GM12878 (cell line): Measurements from ENCODE around the gene RAF1. TPM values are rescaled to one million over a fixed set of nuclear protein-coding genes. Genes with fewer than 3 reads are reported as not detected.
A peak's percentile ranks its signal among the peaks of the same experiment; 100 is the strongest.

Experiments
- ATAC-seq: fragments of 200-7000 bp; cut with Tn5 transposase; 3 replicates; pipeline ENCODE4 v1.9.1; 2020; ENCODE audit warnings: mild to moderate bottlenecking, moderate library complexity
- BruUV-seq: library from RNA; stranded (reverse); fragments of 400-500 nt; replicated peaks from 2 replicates; lab custom pipeline; 2021; lab: Mats Ljungman, UMichigan
- CTCF ChIA-PET: fragments of 300-600 bp; sonication (Branson Sonifier 250); formaldehyde crosslinking; extraction: SDS; loops from one replicate; lab custom pipeline; 2021; ENCODE audit warnings: inconsistent platforms; lab: Yijun Ruan, JAX
- POLR2A ChIA-PET: fragments of 350-600 bp; formaldehyde crosslinking; extraction: SDS; loops from one replicate; lab custom pipeline; 2021; ENCODE audit warnings: inconsistent platforms; lab: Charles Lee
- RAD21 ChIA-PET: fragments of 300-600 bp; sonication (Branson Sonifier 250); formaldehyde crosslinking; loops from one replicate; lab custom pipeline; 2023; ENCODE audit warnings: antibody characterized with exemption; ENCODE audit not compliant: unreplicated experiment; lab: Charles Lee
- SMC1A ChIA-PET: fragments of 300-600 bp; sonication (Branson Sonifier 250); formaldehyde crosslinking; loops from one replicate; lab custom pipeline; 2023; ENCODE audit not compliant: unreplicated experiment, uncharacterized antibody; lab: Charles Lee
- DNase-seq: peaks from one replicate; pipeline ENCODE4 v3.0.0-alpha.2; 2011; ENCODE audit warnings: low read depth, low spot score
- FAIRE-seq: peaks from 3 replicates; lab custom pipeline; 2011; peaks lifted over from hg19 to GRCh38; lab: Jason Lieb, UNC
- H2AFZ ChIP-seq: 2 replicates; pipeline ENCODE4 v1.6.0; 2011; ENCODE audit warnings: low read depth, low read length, control low read depth; ENCODE audit not compliant: control insufficient read depth
- H3K27ac ChIP-seq: 2 replicates; pipeline ENCODE4 v1.5.1; 2011; ENCODE audit warnings: control low read depth; ENCODE audit not compliant: control insufficient read depth, insufficient read depth
- H3K27me3 ChIP-seq, 2 experiments: replicated peaks in 1 of 2; 2 replicates each; pipeline versions ENCODE4 v1.6.0 to v1.6.1; 2011; ENCODE audit warnings: low read length in 1 of 2; ENCODE audit not compliant: control insufficient read depth in 2 of 2, insufficient read depth in 2 of 2
- H3K36me3 ChIP-seq, 2 experiments: 2 replicates each; pipeline ENCODE4 v1.5.1; 2011; ENCODE audit warnings: low read length in 1 of 2; ENCODE audit not compliant: control insufficient read depth in 2 of 2, insufficient read depth in 2 of 2
- H3K4me1 ChIP-seq: 2 replicates; pipeline ENCODE4 v1.6.1; 2011; ENCODE audit warnings: mild to moderate bottlenecking, low read length, moderate library complexity, mixed read lengths; ENCODE audit not compliant: control insufficient read depth, insufficient read depth
- H3K4me2 ChIP-seq: 2 replicates; pipeline ENCODE4 v1.6.0; 2011; ENCODE audit warnings: control low read depth; ENCODE audit not compliant: control insufficient read depth, insufficient read depth
- H3K4me3 ChIP-seq: fragments of 200-600 bp; sonication (generic); 2 replicates; pipeline ENCODE4 v1.5.1; 2016
- H3K79me2 ChIP-seq: 2 replicates; pipeline ENCODE4 v1.6.0; 2011; ENCODE audit warnings: low read length; ENCODE audit not compliant: control insufficient read depth, insufficient read depth
- H3K9ac ChIP-seq: 2 replicates; pipeline ENCODE4 v1.8.0; 2011; ENCODE audit warnings: low read length, control low read depth, mixed read lengths; ENCODE audit not compliant: control insufficient read depth, insufficient read depth
- H3K9me3 ChIP-seq: replicated peaks from 3 replicates; pipeline ENCODE4 v1.5.1; 2011; ENCODE audit warnings: mild to moderate bottlenecking, low read length; ENCODE audit not compliant: control insufficient read depth, insufficient read depth
- H4K20me1 ChIP-seq: 2 replicates; pipeline ENCODE4 v1.6.0; 2011; ENCODE audit not compliant: control insufficient read depth, insufficient read depth
- CBFB ChIP-seq: IDR thresholded peaks from 2 replicates; pipeline ENCODE4 v1.6.1; 2016; ENCODE audit warnings: antibody characterized with exemption, low read depth
- CBX3 ChIP-seq: fragments of 200-600 bp; sonication (generic); IDR thresholded peaks from 2 replicates; pipeline ENCODE4 v1.6.1; 2016; ENCODE audit warnings: low read depth, borderline replicate concordance
- CEBPB ChIP-seq, 2 experiments: fragments of 150-350 bp in 1 of 2; IDR thresholded peaks; 2 replicates each; pipeline ENCODE4 v1.6.1; 2012 to 2014; ENCODE audit warnings: low read depth in 2 of 2, low read length in 2 of 2, borderline replicate concordance in 1 of 2, inconsistent platforms in 1 of 2
- CHD4 ChIP-seq: fragments of 200-600 bp; sonication (generic); IDR thresholded peaks from 2 replicates; pipeline ENCODE4 v1.6.1; 2016; ENCODE audit warnings: mild to moderate bottlenecking
- EGR1 ChIP-seq, 2 experiments: IDR thresholded peaks; 1 replicate in 1 of 2; 2 replicates in 1 of 2; pipeline ENCODE4 v1.6.1; 2011 to 2012; ENCODE audit warnings: low read depth in 2 of 2, low read length in 2 of 2, borderline replicate concordance in 1 of 2, mild to moderate bottlenecking in 1 of 2, moderate library complexity in 1 of 2
- EZH2 ChIP-seq: IDR thresholded peaks from 2 replicates; pipeline ENCODE4 v1.6.1; 2012; ENCODE audit warnings: low read depth, mild to moderate bottlenecking, control low read depth, inconsistent platforms, low read length, borderline replicate concordance; ENCODE audit not compliant: control insufficient read depth
- GATAD2B ChIP-seq: fragments of 450-650 bp; conservative IDR thresholded peaks from 2 replicates; pipeline ENCODE4 v1.6.1; 2017; ENCODE audit warnings: low read depth, mild to moderate bottlenecking, moderate library complexity
- HDAC2 ChIP-seq: fragments of 200-600 bp; sonication (generic); IDR thresholded peaks from 2 replicates; pipeline ENCODE4 v1.6.1; 2017
- IKZF2 ChIP-seq, 2 experiments: fragments of 450-650 bp; IDR thresholded peaks; 2 replicates each; pipeline ENCODE4 v1.6.1; 2017; ENCODE audit warnings: mild to moderate bottlenecking in 2 of 2, moderate library complexity in 2 of 2
- JUNB ChIP-seq: IDR thresholded peaks from 2 replicates; pipeline ENCODE4 v1.6.1; 2016; ENCODE audit warnings: antibody characterized with exemption, mild to moderate bottlenecking
- KAT2A ChIP-seq: conservative IDR thresholded peaks from 2 replicates; pipeline ENCODE4 v1.6.1; 2011; ENCODE audit warnings: low read depth, low read length; ENCODE audit not compliant: control insufficient read depth
- KLF5 ChIP-seq: fragments of 450-650 bp; IDR thresholded peaks from 2 replicates; pipeline ENCODE4 v1.6.1; 2014; ENCODE audit warnings: mild to moderate bottlenecking; ENCODE audit not compliant: partially characterized antibody
- MXI1 ChIP-seq: fragments of 150-350 bp; IDR thresholded peaks from 2 replicates; pipeline ENCODE4 v1.6.1; 2011; ENCODE audit warnings: low read depth, mild to moderate bottlenecking, inconsistent platforms, low read length, improper control_type of control experiment
- NR2C2 ChIP-seq: IDR thresholded peaks from 2 replicates; pipeline ENCODE4 v1.6.1; 2011; ENCODE audit warnings: borderline replicate concordance, low read depth; ENCODE audit not compliant: control insufficient read depth, insufficient read length
- PML ChIP-seq: IDR thresholded peaks from 2 replicates; pipeline ENCODE4 v1.6.1; 2012; ENCODE audit warnings: low read length, inconsistent platforms
- RAD21 ChIP-seq: IDR thresholded peaks from 2 replicates; pipeline ENCODE4 v1.6.1; 2011; ENCODE audit warnings: mild to moderate bottlenecking, low read depth, low read length, moderate library complexity; ENCODE audit not compliant: insufficient read depth
- SRF ChIP-seq, 2 experiments: IDR thresholded peaks; 2 replicates each; pipeline ENCODE4 v1.6.1; 2011; ENCODE audit warnings: low read depth in 2 of 2, low read length in 2 of 2, mild to moderate bottlenecking in 1 of 2, moderate library complexity in 1 of 2
- TCF3 ChIP-seq: IDR thresholded peaks from 2 replicates; pipeline ENCODE4 v1.6.1; 2012; ENCODE audit warnings: low read depth, mild to moderate bottlenecking, low read length, borderline replicate concordance; ENCODE audit not compliant: insufficient read depth
- WRNIP1 ChIP-seq: IDR thresholded peaks from 2 replicates; pipeline ENCODE4 v1.6.1; 2011; ENCODE audit warnings: low read depth, low read length, improper control_type of control experiment, borderline replicate concordance
- YY1 ChIP-seq: IDR thresholded peaks from 2 replicates; pipeline ENCODE4 v1.6.1; 2011; ENCODE audit warnings: low read depth, mild to moderate bottlenecking, low read length
- WGBS: methylation state at CpG from one replicate; pipeline ENCODE4 v1.1.6; 2016; ENCODE audit warnings: low lambda C conversion rate; ENCODE audit not compliant: insufficient replicate concordance, insufficient coverage; ENCODE audit errors: missing lambda C conversion rate; 5-methylcytosine and 5-hydroxymethylcytosine counted together
- in situ Hi-C: fragments of 300-500 bp; cut with MboI; formaldehyde crosslinking; loops from 9 replicates; pipeline ENCODE4 v1.14.3; 2018; ENCODE audit warnings: mixed read lengths
- intact Hi-C: fragments of 100-400 bp; cut with micrococcal nuclease; formaldehyde crosslinking; loops from one replicate; pipeline ENCODE4 v1.14.2; 2022; ENCODE audit not compliant: unreplicated experiment
- polyA plus RNA-seq, 11 experiments: library from polyadenylated mRNA; depleted of rRNA in 4 of 11; unstranded in 6 of 11; stranded (reverse) in 5 of 11; fragments of >200 nt; fragmentation: Nextera tagmentation in 4 of 11; fragmentation: Illumina TruSeq in 1 of 11; extraction: Ambion mirVana in 4 of 11; extraction: Trizol in 1 of 11; gene quantifications; 1 replicate in 1 of 11; 2 replicates in 10 of 11; pipeline versions ENCODE4 v1.2.1 to v1.2.3, GENCODE V29; 2011 to 2016; ENCODE audit warnings: inconsistent platforms in 2 of 11, missing spikeins in 2 of 11, low read depth in 1 of 11
- total RNA-seq, 4 experiments: library from RNA; depleted of rRNA in 3 of 4; stranded (reverse); fragments of >200 nt in 3 of 4; fragmentation: Illumina TruSeq in 1 of 4; extraction: Trizol in 1 of 4; gene quantifications; 2 replicates each; pipeline versions ENCODE4 v1.2.1 to v1.2.3, GENCODE V29; 2013 to 2021
- TF ChIP-seq, protein P1 (sequence below): fragments of 450-650 bp; IDR thresholded peaks from 2 replicates; pipeline ENCODE4 v1.6.1; 2017; ENCODE audit warnings: borderline replicate concordance
- TF ChIP-seq, protein P2 (sequence below): fragments of 150-350 bp; IDR thresholded peaks from 2 replicates; pipeline ENCODE4 v1.6.1; 2014; ENCODE audit warnings: mild to moderate bottlenecking, low read depth, low read length

Gene RAF1
- total and polyA plus RNA-seq, 10 of the 15 experiments (the other 5 are each of a cell fraction or from before 2014, with no cell fraction given), result 20.4 to 151 (median 77.8) TPM

DNA sequence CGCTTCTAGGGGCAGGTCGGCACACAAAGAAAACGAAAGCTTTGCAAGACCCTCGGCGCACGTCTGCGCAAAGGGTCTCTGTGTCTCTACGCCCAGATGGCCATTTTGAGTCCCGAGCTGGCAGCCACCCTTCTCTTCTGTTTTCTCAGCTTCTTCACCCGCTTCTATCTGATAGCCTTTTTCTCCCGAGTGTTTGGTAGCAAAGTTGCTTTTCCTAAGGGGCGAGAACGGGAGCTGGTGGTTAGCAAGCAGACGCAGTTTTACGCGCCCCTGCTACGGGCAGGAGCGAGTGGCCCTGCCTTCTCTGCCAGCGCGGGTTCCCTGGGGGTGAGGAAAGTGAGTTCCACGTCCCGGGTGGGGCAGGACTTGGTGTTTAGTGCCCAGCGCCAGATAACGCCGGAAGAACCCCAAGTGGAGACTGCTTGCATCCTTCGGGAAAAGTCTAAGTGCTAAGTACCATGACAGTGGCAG, 110.0 kb downstream of the RAF1 start:
- POLR2A ChIA-PET, result interaction anchor here (0.9 kb wide), 1 partner anchor 13 kb away, joined by 3 read pairs; no protein-coding TSS in a partner anchor
- intact Hi-C loops, result no loop called here
- WGBS, result 2% methylated on average over 26 of the region's 26 CpGs
- in situ Hi-C loops, result no loop called here
- Histone ChIP-seq H3K4me2 (peak overlapping the region; percentile 83), H3K27ac (no peak overlapping the region), H3K36me3 (no peaks in the 10 kb centered on the region), H3K79me2 (peaks cover 22% of the 10 kb centered on the region), H2AFZ (peak overlapping the region; percentile 70), H4K20me1 (no peaks in the 10 kb centered on the region), H3K4me1 (no peaks in the 10 kb centered on the region), H3K9me3 (no peaks in the 10 kb centered on the region), H3K9ac (peak overlapping the region; percentile 33; the same call in 1 of the 2 replicates), H3K27me3 (no peaks in the 10 kb centered on the region), H3K4me3 (peak overlapping the region; percentile 75)
- no peak for DNase-seq
- peak; percentile 5 for ATAC-seq
- SMC1A ChIA-PET, result interaction anchor here (0.8 to 2.5 kb wide), 6 partner anchors 8 to 105 kb away, joined by 3 to 8 read pairs (median 4); partner anchors contain the start of gene MKRN2OS
- RAD21 ChIA-PET, result interaction anchor here (0.6 to 1.0 kb wide), 3 partner anchors 142 to 288 kb away, joined by 3 read pairs; no protein-coding TSS in a partner anchor
- FAIRE-seq, result no peak
- BruUV-seq, result no TSS peak
- CTCF ChIA-PET, result interaction anchor here (1.0 to 1.4 kb wide), 4 partner anchors 9 to 74 kb away, joined by 3 to 4 read pairs (median 4); partner anchors contain the start of gene TSEN2
- peak; percentile 72; the same call in 1 of the 2 replicates for TF ChIP-seq YY1
- TF ChIP-seq CBX3, result no peak
- TF ChIP-seq, protein P1, sequence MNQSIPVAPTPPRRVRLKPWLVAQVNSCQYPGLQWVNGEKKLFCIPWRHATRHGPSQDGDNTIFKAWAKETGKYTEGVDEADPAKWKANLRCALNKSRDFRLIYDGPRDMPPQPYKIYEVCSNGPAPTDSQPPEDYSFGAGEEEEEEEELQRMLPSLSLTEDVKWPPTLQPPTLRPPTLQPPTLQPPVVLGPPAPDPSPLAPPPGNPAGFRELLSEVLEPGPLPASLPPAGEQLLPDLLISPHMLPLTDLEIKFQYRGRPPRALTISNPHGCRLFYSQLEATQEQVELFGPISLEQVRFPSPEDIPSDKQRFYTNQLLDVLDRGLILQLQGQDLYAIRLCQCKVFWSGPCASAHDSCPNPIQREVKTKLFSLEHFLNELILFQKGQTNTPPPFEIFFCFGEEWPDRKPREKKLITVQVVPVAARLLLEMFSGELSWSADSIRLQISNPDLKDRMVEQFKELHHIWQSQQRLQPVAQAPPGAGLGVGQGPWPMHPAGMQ, result no peak
- TF ChIP-seq SRF (IDR thresholded peaks at IDR 0.05; ENCODE audit: low read depth in 2 of 2, low read length in 2 of 2), result no peak
- peak; percentile 36; the same call in 1 of the 2 replicates for TF ChIP-seq GATAD2B
- TF ChIP-seq NR2C2, result no peak
- TF ChIP-seq TCF3, result no peak
- no peak for TF ChIP-seq PML
- no peak for TF ChIP-seq CHD4
- no peak for TF ChIP-seq CEBPB (IDR thresholded peaks at IDR 0.05; ENCODE audit: borderline replicate concordance in 1 of 2, low read depth in 2 of 2, low read length in 2 of 2)
- TF ChIP-seq MXI1, result no peak
- peak in 1 of 2 experiments; percentile 25; a peak in 1 of 4 replicates for TF ChIP-seq IKZF2 (IDR thresholded peaks at IDR 0.05)
- no peak for TF ChIP-seq EGR1 (IDR thresholded peaks at IDR 0.05; ENCODE audit: borderline replicate concordance in 1 of 2, low read depth in 2 of 2, low read length in 2 of 2)
- no peak for TF ChIP-seq JUNB
- TF ChIP-seq KAT2A, result no peak
- TF ChIP-seq EZH2, result no peak
- TF ChIP-seq KLF5, result no peak
- no peak for TF ChIP-seq WRNIP1
- TF ChIP-seq, protein P2, sequence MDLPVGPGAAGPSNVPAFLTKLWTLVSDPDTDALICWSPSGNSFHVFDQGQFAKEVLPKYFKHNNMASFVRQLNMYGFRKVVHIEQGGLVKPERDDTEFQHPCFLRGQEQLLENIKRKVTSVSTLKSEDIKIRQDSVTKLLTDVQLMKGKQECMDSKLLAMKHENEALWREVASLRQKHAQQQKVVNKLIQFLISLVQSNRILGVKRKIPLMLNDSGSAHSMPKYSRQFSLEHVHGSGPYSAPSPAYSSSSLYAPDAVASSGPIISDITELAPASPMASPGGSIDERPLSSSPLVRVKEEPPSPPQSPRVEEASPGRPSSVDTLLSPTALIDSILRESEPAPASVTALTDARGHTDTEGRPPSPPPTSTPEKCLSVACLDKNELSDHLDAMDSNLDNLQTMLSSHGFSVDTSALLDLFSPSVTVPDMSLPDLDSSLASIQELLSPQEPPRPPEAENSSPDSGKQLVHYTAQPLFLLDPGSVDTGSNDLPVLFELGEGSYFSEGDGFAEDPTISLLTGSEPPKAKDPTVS, result no peak
- no peak for TF ChIP-seq RAD21
- no peak for TF ChIP-seq HDAC2
- TF ChIP-seq CBFB, result no peak
